ENCODE measurements around the gene CNGA1. TPM values are rescaled to one million over a fixed set of nuclear protein-coding genes. Genes with fewer than 3 reads are reported as not detected.

The CNGA1 gene
- total RNA-seq, 1 experiment from 2014 or later = 1.0 TPM

- H3K9me3 Mint-ChIP-seq = peaks cover 0 to 2% of the 10 kb centered on the region in 2 experiments; a peak in 1 of 5 replicates
- TF ChIP-seq CTCF (conservative IDR thresholded peaks at IDR 0.05) = no peak
These were observed 31.4 kb upstream of the CNGA1 start for GRCh38 chr4:48047896-48048295.

More at GRCh38 chr4:48047896-48048295, 31.4 kb upstream of the CNGA1 start:
- no peak overlapping the region for H3K56ac ChIP-seq (ENCODE audit: insufficient read length, low read depth, low read length)
- no peaks in the 10 kb centered on the region for H3K79me2 ChIP-seq (ENCODE audit: insufficient read depth, low read length)
- Mint-ChIP-seq H3K27ac (no peak overlapping the region), H3K4me3 (no peak overlapping the region), H3K4me1 (peaks cover 8 to 14% of the 10 kb centered on the region in 2 experiments), H3K36me3 (ENCODE audit: insufficient read depth in 1 of 3, low read depth in 3 of 3) (peaks cover 0 to 2% (median 1%) of the 10 kb centered on the region in 3 experiments; a peak in 2 of 7 replicates), H3K27me3 (ENCODE audit: low read depth) (peaks cover 2% of the 10 kb centered on the region; the same call in 1 of the 2 replicates)
- no peak overlapping the region for H3K14ac ChIP-seq (ENCODE audit: insufficient read depth, low read length)
- no peak overlapping the region for H2BK5ac ChIP-seq (ENCODE audit: insufficient read length, low read length)
- H3K27me3 ChIP-seq (ENCODE audit: insufficient read depth, low read length) = no peaks in the 10 kb centered on the region
- no peaks in the 10 kb centered on the region for H4K20me1 ChIP-seq (ENCODE audit: control insufficient read depth, insufficient read depth, insufficient read length)
- H3K23ac ChIP-seq (ENCODE audit: insufficient read length, low read depth, low read length) = no peak overlapping the region
- no peak overlapping the region for H3K27ac ChIP-seq (ENCODE audit: insufficient read length, low read depth, low read length)
- no peaks in the 10 kb centered on the region for H3K23me2 ChIP-seq (ENCODE audit: insufficient read length, low read depth, low read length, poor library complexity, severe bottlenecking)
- no peak overlapping the region for H2AFZ ChIP-seq (ENCODE audit: low read length)
- no peaks in the 10 kb centered on the region for H3K9me3 ChIP-seq (ENCODE audit: control insufficient read depth, low read depth, low read length)
- no peak overlapping the region for H3T11ph ChIP-seq (ENCODE audit: low read length)
- no peak overlapping the region for H2BK120ac ChIP-seq (ENCODE audit: low read depth, low read length, poor library complexity, severe bottlenecking)
- no peaks in the 10 kb centered on the region for H3K4me1 ChIP-seq (ENCODE audit: insufficient read depth, low read length)
- no peak overlapping the region for H3K9ac ChIP-seq (ENCODE audit: extremely low read depth, insufficient read length, low read length)
- no peak overlapping the region for H2AK5ac ChIP-seq (ENCODE audit: insufficient read length, low read length)
- no peak overlapping the region for H2BK15ac ChIP-seq (ENCODE audit: low read depth, low read length)
- WGBS (ENCODE audit: extremely low coverage, insufficient read length, low lambda C conversion rate) = no CpG with 5 or more reads among the region's 1 CpG
- no peak overlapping the region for H2BK12ac ChIP-seq (ENCODE audit: insufficient read length, low read depth, low read length)
- no peak overlapping the region for H4K8ac ChIP-seq (replicated peaks; ENCODE audit: insufficient read length, low read depth, low read length)
- no peak overlapping the region for H3K18ac ChIP-seq (ENCODE audit: insufficient read length, low read depth, low read length)
- no peak for DNase-seq
- H4K91ac ChIP-seq (ENCODE audit: insufficient read length, low read depth, low read length) = no peak overlapping the region
- H2BK20ac ChIP-seq (ENCODE audit: low read depth, low read length, poor library complexity, severe bottlenecking) = no peak overlapping the region
- no peak overlapping the region for H4K5ac ChIP-seq (ENCODE audit: insufficient read length, low read depth, low read length)
- H3K4me2 ChIP-seq (ENCODE audit: insufficient read depth, insufficient read length, low read length) = no peak overlapping the region
- no peaks in the 10 kb centered on the region for H3K79me1 ChIP-seq (ENCODE audit: insufficient read depth, low read depth, low read length, poor library complexity, severe bottlenecking)
- no peak overlapping the region for H3K4ac ChIP-seq (ENCODE audit: low read depth, low read length)
